Uterus (tissue), 4 donors: ENCODE results near the gene RAC3. TPM values are rescaled to one million over a fixed set of nuclear protein-coding genes. Genes with fewer than 3 reads are reported as not detected.
A peak's percentile ranks its signal among the peaks of the same experiment; 100 is the strongest.

Source experiments
- DNase-seq, 2 donors: peaks; one replicate each; pipeline ENCODE4 v3.0.0-alpha.2; 2019 to 2020
- H3K27ac ChIP-seq, 2 donors: fragments of 200-600 bp; sonication (generic); 1 replicate in 1 of 2; 2 replicates in 1 of 2; pipeline ENCODE4 v1.5.1; 2016 to 2018
- H3K27me3 ChIP-seq, 2 donors: fragments of 200-600 bp; sonication (generic); one replicate each; pipeline ENCODE4 v1.5.1; 2018 to 2019; ENCODE audit warnings: control low read depth in 1 of 2
- H3K36me3 ChIP-seq, 2 donors: fragments of 200-600 bp; sonication (generic); one replicate each; pipeline ENCODE4 v1.5.1; 2019; ENCODE audit warnings: control low read depth in 1 of 2
- H3K4me1 ChIP-seq, 2 donors: fragments of 200-600 bp; sonication (generic); one replicate each; pipeline ENCODE4 v1.5.1; 2018 to 2019; ENCODE audit warnings: control low read depth in 1 of 2
- H3K4me3 ChIP-seq, 2 donors: fragments of 200-600 bp; sonication (generic); 1 replicate in 1 of 2; 2 replicates in 1 of 2; pipeline ENCODE4 v1.5.1; 2018 to 2019; ENCODE audit warnings: mild to moderate bottlenecking in 1 of 2
- H3K9me3 ChIP-seq, 2 donors: fragments of 200-600 bp; sonication (generic); one replicate each; pipeline ENCODE4 v1.5.1; 2019; ENCODE audit warnings: control low read depth in 1 of 2
- CTCF ChIP-seq, 4 experiments: fragments of 200-600 bp in 2 of 4; fragments of 450-650 bp in 2 of 4; sonication (generic) in 2 of 4; IDR thresholded peaks; one replicate each; pipeline ENCODE4 v1.5.1; 2016 to 2019; ENCODE audit warnings: antibody characterized with exemption in 4 of 4, mild to moderate bottlenecking in 2 of 4, moderate library complexity in 1 of 4
- POLR2A ChIP-seq, 2 donors: fragments of 450-650 bp; IDR thresholded peaks; one replicate each; pipeline ENCODE4 v1.6.1; 2016; ENCODE audit warnings: antibody characterized with exemption in 2 of 2, mild to moderate bottlenecking in 1 of 2, moderate library complexity in 1 of 2
- intact Hi-C: fragments of 100-400 bp; cut with DNase I; formaldehyde crosslinking; loops from one replicate; pipeline ENCODE4 v1.15.1; 2023; ENCODE audit warnings: low total_unique reads
- total RNA-seq, 4 donors: library from RNA; depleted of rRNA in 3 of 4; stranded (reverse); fragments of >200 nt in 3 of 4; gene quantifications; one replicate each; pipeline versions ENCODE4 v1.1.0 to v1.2.4, GENCODE V29; 2014 to 2023
- donor health status: DM: yes; HTN: yes; CAD: no.

The RAC3 gene
- total RNA-seq, 4 donors from 2014 or later: 0.91 to 8.4 TPM; not detected in 2

GRCh38 chr17:82051776-82052637 is 20.5 kb downstream of the RAC3 start, which contains the start of the genes GPS1 and RFNG:
Gene GPS1 (plus strand): TSS chr17:82051898. CDS start chr17:82051932, 34 bp downstream.
Gene RFNG (minus strand): TSS chr17:82051811. CDS start chr17:82051766, 45 bp downstream.
- peak; percentile 69 to 73 for DNase-seq
- H3K27ac ChIP-seq: peak within 1 kb of the TSS; percentile 60 to 73
- intact Hi-C loops: no loop called here
- no peaks in the 10 kb centered on the region for H3K9me3 ChIP-seq
- peaks cover 0 to 28% of the 10 kb centered on the region in 2 donors for H3K4me1 ChIP-seq
- TF ChIP-seq CTCF (IDR thresholded peaks at IDR 0.05) (no peak), POLR2A (IDR thresholded peaks at IDR 0.05) (peak in 1 of 2 donors; percentile 53)
- no peaks in the 10 kb centered on the region for H3K36me3 ChIP-seq
- no peaks in the 10 kb centered on the region for H3K27me3 ChIP-seq
- peak within 1 kb of the TSS; percentile 48 to 98 for H3K4me3 ChIP-seq

- Histone ChIP-seq H3K4me3 (peak overlapping the region; percentile 48 to 98), H3K4me1 (peaks cover 0 to 28% of the 10 kb centered on the region in 2 donors), H3K27me3 (no peaks in the 10 kb centered on the region), H3K27ac (peak overlapping the region in 1 of 2 donors; percentile 60), H3K36me3 (no peaks in the 10 kb centered on the region), H3K9me3 (no peaks in the 10 kb centered on the region)
- intact Hi-C loops: no loop called here
- DNase-seq: no peak
- no peak for TF ChIP-seq CTCF (IDR thresholded peaks at IDR 0.05)
- no peak for TF ChIP-seq POLR2A (IDR thresholded peaks at IDR 0.05)
Observed at GRCh38 chr17:82052638-82053059, 21.2 kb downstream of the RAC3 start.

GRCh38 chr17:82053130-82053529 is 21.7 kb downstream of the RAC3 start:
- Histone ChIP-seq H3K27me3 (no peaks in the 10 kb centered on the region), H3K4me3 (peak overlapping the region in 1 of 2 donors; percentile 98), H3K4me1 (peaks cover 0 to 28% of the 10 kb centered on the region in 2 donors), H3K9me3 (no peaks in the 10 kb centered on the region), H3K27ac (no peak overlapping the region), H3K36me3 (no peaks in the 10 kb centered on the region)
- intact Hi-C loops: no loop called here
- TF ChIP-seq CTCF (IDR thresholded peaks at IDR 0.05): no peak
- TF ChIP-seq POLR2A (IDR thresholded peaks at IDR 0.05): no peak
- DNase-seq: no peak

- H3K4me1 ChIP-seq: peaks cover 0 to 28% of the 10 kb centered on the region in 2 donors
- H3K27ac ChIP-seq: no peak overlapping the region
- H3K36me3 ChIP-seq: no peaks in the 10 kb centered on the region
- no peak overlapping the region for H3K4me3 ChIP-seq
- DNase-seq: no peak
- no peaks in the 10 kb centered on the region for H3K27me3 ChIP-seq
- TF ChIP-seq POLR2A (IDR thresholded peaks at IDR 0.05) (no peak), CTCF (IDR thresholded peaks at IDR 0.05) (no peak)
- intact Hi-C loops: no loop called here
- H3K9me3 ChIP-seq: no peaks in the 10 kb centered on the region
Observed at GRCh38 chr17:82053556-82054263, 22.2 kb downstream of the RAC3 start.
